ENCODE measurements around the gene GSTM2. TPM values are rescaled to one million over a fixed set of nuclear protein-coding genes. Genes with fewer than 3 reads are reported as not detected.
A peak's percentile ranks its signal among the peaks of the same experiment; 100 is the strongest.

The GSTM2 gene
- 15.6 and 24.2 TPM in 2 replicates for total RNA-seq (ENCODE audit: low replicate concordance)

DNA sequence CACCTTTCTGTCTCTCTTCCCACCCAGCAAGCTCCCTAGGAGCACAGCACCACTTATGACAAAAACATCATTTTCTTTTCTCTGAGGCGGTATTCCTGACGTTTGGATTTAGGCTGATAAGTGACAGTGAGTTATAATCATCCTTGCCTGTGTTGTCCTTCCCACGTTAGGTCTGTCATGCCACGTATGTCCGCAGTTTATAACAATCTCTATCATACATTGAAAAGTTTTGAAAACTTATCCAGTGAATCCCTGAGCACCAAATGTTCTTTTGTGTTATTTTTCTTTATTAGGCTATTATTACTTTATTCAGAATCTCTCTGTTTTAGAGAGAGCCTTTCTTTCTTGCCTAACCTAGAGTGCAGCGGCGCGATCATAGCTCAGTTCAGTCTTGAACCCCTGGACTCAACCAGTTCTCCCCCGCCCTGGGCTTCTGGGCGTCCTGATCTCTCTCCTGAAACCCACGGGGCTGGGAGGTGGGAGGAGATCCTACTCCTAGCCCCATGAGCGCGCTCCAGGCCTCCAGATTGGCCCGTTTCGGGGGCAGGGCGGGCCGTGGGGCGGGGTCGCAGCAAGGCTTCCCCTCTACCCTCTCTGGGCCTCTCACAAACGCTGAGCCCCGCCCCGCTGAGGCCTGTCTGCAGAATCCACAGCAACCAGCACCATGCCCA lies at the start of gene GSTM2:
Gene GSTM2 (plus strand): TSS at position 606 of the 671 bp plus-strand sequence. CDS start 59 bp downstream, at position 665.
- Histone ChIP-seq H4K20me1 (ENCODE audit: low read depth) (no peaks in the 10 kb centered on the region), H3K79me2 (ENCODE audit: low read depth) (no peaks in the 10 kb centered on the region), H3K4me2 (peak within 1 kb of the TSS; percentile 75), H3K9ac (no peak within 1 kb of the TSS), H3K4me1 (peaks cover 6% of the 10 kb centered on the region), H3K4me3 (peak within 1 kb of the TSS; percentile 56), H3K36me3 (no peaks in the 10 kb centered on the region), H3F3A (ENCODE audit: low read depth) (no peaks in the 10 kb centered on the region), H3K27me3 (no peaks in the 10 kb centered on the region), H3K9me3 (ENCODE audit: low read depth) (no peaks in the 10 kb centered on the region), H2AFZ (replicated peaks) (peak within 1 kb of the TSS; percentile 66), H3K27ac (no peak within 1 kb of the TSS)
- DNase-seq (ENCODE audit: low spot score), result peak; percentile 95
- H3K27me3 Mint-ChIP-seq (ENCODE audit: insufficient read depth, low read depth), result peaks cover 2% of the 10 kb centered on the region
- H3K9me3 Mint-ChIP-seq, result peaks cover 4% of the 10 kb centered on the region
- TF ChIP-seq, protein P1, sequence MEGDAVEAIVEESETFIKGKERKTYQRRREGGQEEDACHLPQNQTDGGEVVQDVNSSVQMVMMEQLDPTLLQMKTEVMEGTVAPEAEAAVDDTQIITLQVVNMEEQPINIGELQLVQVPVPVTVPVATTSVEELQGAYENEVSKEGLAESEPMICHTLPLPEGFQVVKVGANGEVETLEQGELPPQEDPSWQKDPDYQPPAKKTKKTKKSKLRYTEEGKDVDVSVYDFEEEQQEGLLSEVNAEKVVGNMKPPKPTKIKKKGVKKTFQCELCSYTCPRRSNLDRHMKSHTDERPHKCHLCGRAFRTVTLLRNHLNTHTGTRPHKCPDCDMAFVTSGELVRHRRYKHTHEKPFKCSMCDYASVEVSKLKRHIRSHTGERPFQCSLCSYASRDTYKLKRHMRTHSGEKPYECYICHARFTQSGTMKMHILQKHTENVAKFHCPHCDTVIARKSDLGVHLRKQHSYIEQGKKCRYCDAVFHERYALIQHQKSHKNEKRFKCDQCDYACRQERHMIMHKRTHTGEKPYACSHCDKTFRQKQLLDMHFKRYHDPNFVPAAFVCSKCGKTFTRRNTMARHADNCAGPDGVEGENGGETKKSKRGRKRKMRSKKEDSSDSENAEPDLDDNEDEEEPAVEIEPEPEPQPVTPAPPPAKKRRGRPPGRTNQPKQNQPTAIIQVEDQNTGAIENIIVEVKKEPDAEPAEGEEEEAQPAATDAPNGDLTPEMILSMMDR (IDR thresholded peaks at IDR 0.05), result no peak
- peak within 1 kb of the TSS; percentile 64 for H3K27ac Mint-ChIP-seq
- H3K4me3 Mint-ChIP-seq, result peak within 1 kb of the TSS; percentile 84
- H3K36me3 Mint-ChIP-seq, result peaks cover 5% of the 10 kb centered on the region
- H3K4me1 Mint-ChIP-seq, result peaks cover 12% of the 10 kb centered on the region

DNA sequence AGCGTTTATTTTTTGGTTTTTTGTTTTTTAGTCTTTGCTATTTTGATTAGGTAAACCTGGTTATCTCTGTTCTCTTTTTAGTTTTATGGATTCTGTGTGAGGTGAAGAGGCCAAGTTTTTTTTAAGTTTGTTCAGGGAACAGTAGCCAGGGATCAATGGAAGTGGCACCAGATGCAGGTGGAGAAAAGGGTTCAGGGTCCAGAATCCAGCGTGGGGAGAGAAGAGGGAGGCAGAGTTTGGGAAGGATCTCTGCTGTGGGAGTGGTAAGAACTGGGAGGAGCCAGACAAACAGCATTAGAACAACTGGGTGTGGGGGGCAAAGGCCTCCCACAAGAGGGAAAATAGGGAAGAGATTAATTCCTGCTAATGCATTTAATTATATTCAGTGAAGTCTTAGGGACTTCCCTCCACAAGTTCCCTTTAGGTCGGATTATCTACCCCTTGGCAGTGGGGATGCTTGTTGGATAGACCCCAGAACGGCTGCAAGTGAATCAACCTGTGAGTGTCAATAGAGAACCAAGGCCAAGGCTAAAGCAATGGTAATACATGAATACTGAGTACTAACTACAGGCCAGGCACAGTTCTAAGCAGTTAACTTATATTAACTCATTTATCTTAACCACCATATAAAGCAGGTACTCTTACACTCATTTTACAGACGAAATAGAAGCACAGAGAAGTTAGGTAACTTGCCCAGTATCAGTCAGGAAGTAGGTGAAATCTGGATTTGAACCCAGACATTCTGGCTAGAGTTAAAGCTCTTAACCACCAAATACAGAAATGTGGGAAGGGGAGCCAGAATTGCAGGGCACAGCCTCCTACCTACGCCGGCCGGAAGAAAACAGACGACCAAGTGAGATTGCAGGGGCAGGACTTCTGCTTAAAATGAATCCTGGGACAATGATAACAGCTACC lies 48.9 kb upstream of the GSTM2 start:
- Mint-ChIP-seq H3K9me3 (no peaks in the 10 kb centered on the region), H3K4me3 (peak overlapping the region; percentile 99), H3K36me3 (peaks cover 6% of the 10 kb centered on the region), H3K4me1 (peaks cover 64% of the 10 kb centered on the region), H3K27ac (peak overlapping the region; percentile 98), H3K27me3 (ENCODE audit: insufficient read depth, low read depth) (peaks cover 5% of the 10 kb centered on the region)
- H3F3A ChIP-seq (ENCODE audit: low read depth), result peaks cover 16% of the 10 kb centered on the region
- no peak for DNase-seq (ENCODE audit: low spot score)
- peaks cover 22% of the 10 kb centered on the region for H3K4me1 ChIP-seq
- no peaks in the 10 kb centered on the region for H3K27me3 ChIP-seq
- TF ChIP-seq, protein P1 (IDR thresholded peaks at IDR 0.05), result no peak
- TF ChIP-seq EZH2 (IDR thresholded peaks at IDR 0.05) (no peak), EZH2phosphoT487 (IDR thresholded peaks at IDR 0.05) (no peak)
- peak overlapping the region; percentile 79 for H3K4me3 ChIP-seq
- H3K79me2 ChIP-seq (ENCODE audit: low read depth), result peaks cover 34% of the 10 kb centered on the region
- no peak overlapping the region for H3K9ac ChIP-seq
- no peak overlapping the region for H3K27ac ChIP-seq
- H3K9me3 ChIP-seq (ENCODE audit: low read depth), result no peaks in the 10 kb centered on the region
- no peaks in the 10 kb centered on the region for H3K36me3 ChIP-seq
- peaks cover 14% of the 10 kb centered on the region for H4K20me1 ChIP-seq (ENCODE audit: low read depth)
- H3K4me2 ChIP-seq, result peak overlapping the region; percentile 96
- H2AFZ ChIP-seq (replicated peaks), result peak overlapping the region; percentile 79

DNA sequence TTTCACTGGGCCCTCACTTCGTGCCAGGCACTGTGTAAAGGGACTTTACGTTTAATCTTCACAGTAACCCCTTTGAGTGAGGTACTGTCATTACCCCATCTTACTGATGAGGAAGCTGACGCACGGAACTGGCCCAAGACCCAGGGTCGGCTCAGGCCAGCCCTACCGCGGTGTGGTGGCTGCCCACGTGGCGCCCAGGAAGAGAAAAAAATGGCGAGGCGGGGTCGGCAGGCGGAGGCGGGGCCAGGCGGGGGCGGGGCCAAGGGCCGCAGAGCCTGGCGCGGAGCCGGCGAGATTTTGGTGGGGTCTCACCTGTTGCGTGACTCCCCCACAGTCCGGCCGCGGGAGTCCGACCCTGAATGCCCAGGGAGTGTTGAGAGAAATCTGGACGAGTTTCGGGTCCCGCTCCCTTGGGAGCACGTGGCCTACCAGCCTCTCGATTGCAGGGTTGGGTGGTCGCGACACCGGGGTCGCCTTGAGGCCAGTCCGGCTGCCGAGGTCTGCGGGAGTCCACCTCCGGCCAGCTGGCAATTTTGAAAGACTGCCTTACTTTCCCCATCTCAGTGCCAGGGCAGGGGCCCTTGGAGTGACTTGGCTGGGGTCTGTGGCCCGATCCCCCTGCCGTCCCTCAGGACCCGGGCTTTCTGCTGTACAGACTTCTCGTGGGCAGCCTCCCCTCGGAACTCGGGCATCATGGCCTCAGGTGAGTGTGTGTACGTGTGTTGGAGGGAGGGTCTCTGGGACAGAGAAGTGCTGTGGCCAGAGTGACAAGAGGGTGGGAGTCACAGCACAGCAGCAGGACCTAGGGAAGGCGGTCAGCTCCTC lies 48.1 kb upstream of the GSTM2 start, which contains the start of the genes AMPD2 and GNAT2:
Gene AMPD2 (plus strand): TSS at position 262 of the 825 bp plus-strand sequence. CDS start 1,339 bp downstream, outside the sequence.
Gene GNAT2 (minus strand): TSS at position 41 of the 825 bp plus-strand sequence. CDS start 6,746 bp downstream, outside the sequence.
- peaks cover 22% of the 10 kb centered on the region for H3K4me1 ChIP-seq
- no peaks in the 10 kb centered on the region for H3K27me3 ChIP-seq
- peaks cover 5% of the 10 kb centered on the region for H3K27me3 Mint-ChIP-seq (ENCODE audit: insufficient read depth, low read depth)
- H3K4me3 Mint-ChIP-seq, result peak within 1 kb of the TSS; percentile 99
- H3K9ac ChIP-seq, result no peak within 1 kb of the TSS
- peak; percentile 83 for DNase-seq (ENCODE audit: low spot score)
- H3K4me2 ChIP-seq, result peak within 1 kb of the TSS; percentile 96
- no peaks in the 10 kb centered on the region for H3K9me3 ChIP-seq (ENCODE audit: low read depth)
- peaks cover 16% of the 10 kb centered on the region for H3F3A ChIP-seq (ENCODE audit: low read depth)
- H3K27ac ChIP-seq, result no peak within 1 kb of the TSS
- H3K36me3 Mint-ChIP-seq, result peaks cover 6% of the 10 kb centered on the region
- peak within 1 kb of the TSS; percentile 98 for H3K27ac Mint-ChIP-seq
- TF ChIP-seq EZH2phosphoT487 (IDR thresholded peaks at IDR 0.05), result no peak
- peak within 1 kb of the TSS; percentile 79 for H2AFZ ChIP-seq (replicated peaks)
- no peaks in the 10 kb centered on the region for H3K9me3 Mint-ChIP-seq
- H3K36me3 ChIP-seq, result no peaks in the 10 kb centered on the region
- peak within 1 kb of the TSS; percentile 79 for H3K4me3 ChIP-seq
- peaks cover 41% of the 10 kb centered on the region for H3K79me2 ChIP-seq (ENCODE audit: low read depth)
- peaks cover 64% of the 10 kb centered on the region for H3K4me1 Mint-ChIP-seq
- H4K20me1 ChIP-seq (ENCODE audit: low read depth), result peaks cover 22% of the 10 kb centered on the region

Measured in neural progenitor cell (in vitro differentiated cells).